ENCODE measurements around the gene BABAM2. TPM values are rescaled to one million over a fixed set of nuclear protein-coding genes. Genes with fewer than 3 reads are reported as not detected.

The BABAM2 gene
- total RNA-seq, 4 donors from 2014 or later = 23.7 to 41.1 (median 27.9) TPM

- Histone ChIP-seq H3K27ac (no peak overlapping the region), H3K4me3 (no peak overlapping the region), H3K36me3 (no peaks in the 10 kb centered on the region), H3K27me3 (no peaks in the 10 kb centered on the region), H3K4me1 (no peaks in the 10 kb centered on the region), H3K9me3 (no peaks in the 10 kb centered on the region)
- 52% methylated on average over 4 of the region's 4 CpGs for WGBS
- no peak for TF ChIP-seq CTCF (IDR thresholded peaks at IDR 0.05)
- TF ChIP-seq POLR2A (IDR thresholded peaks at IDR 0.05) = no peak
- no peak for TF ChIP-seq EP300 (IDR thresholded peaks at IDR 0.05)
- no peak for TF ChIP-seq POLR2AphosphoS5 (IDR thresholded peaks at IDR 0.05)
- no peak for DNase-seq (ENCODE audit: low spot score in 2 of 2)
Measured at GRCh38 chr2:28231110-28231631, 340.6 kb downstream of the BABAM2 start.

- DNase-seq (ENCODE audit: low spot score in 2 of 2) = no peak
- WGBS = 73% methylated on average over 5 of the region's 5 CpGs
- no peaks in the 10 kb centered on the region for H3K9me3 ChIP-seq
- no peak overlapping the region for H3K27ac ChIP-seq
- no peaks in the 10 kb centered on the region for H3K4me1 ChIP-seq
- H3K27me3 ChIP-seq = no peaks in the 10 kb centered on the region
- H3K4me3 ChIP-seq = no peak overlapping the region
- TF ChIP-seq POLR2A (IDR thresholded peaks at IDR 0.05) (no peak), CTCF (IDR thresholded peaks at IDR 0.05) (no peak), POLR2AphosphoS5 (IDR thresholded peaks at IDR 0.05) (no peak), EP300 (IDR thresholded peaks at IDR 0.05) (no peak)
- H3K36me3 ChIP-seq = no peaks in the 10 kb centered on the region
Measured at GRCh38 chr2:28232295-28232694, 341.8 kb downstream of the BABAM2 start.

GRCh38 chr2:28233164-28233676, 342.7 kb downstream of the BABAM2 start:
- Histone ChIP-seq H3K4me3 (no peak overlapping the region), H3K36me3 (no peaks in the 10 kb centered on the region), H3K9me3 (no peaks in the 10 kb centered on the region), H3K27me3 (no peaks in the 10 kb centered on the region), H3K4me1 (no peaks in the 10 kb centered on the region), H3K27ac (no peak overlapping the region)
- 70% methylated on average over 6 of the region's 6 CpGs for WGBS
- no peak for TF ChIP-seq POLR2AphosphoS5 (IDR thresholded peaks at IDR 0.05)
- no peak for TF ChIP-seq POLR2A (IDR thresholded peaks at IDR 0.05)
- no peak for TF ChIP-seq EP300 (IDR thresholded peaks at IDR 0.05)
- TF ChIP-seq CTCF (IDR thresholded peaks at IDR 0.05) = no peak
- DNase-seq (ENCODE audit: low spot score in 2 of 2) = no peak

- TF ChIP-seq POLR2A (IDR thresholded peaks at IDR 0.05) (no peak), POLR2AphosphoS5 (IDR thresholded peaks at IDR 0.05) (no peak), CTCF (IDR thresholded peaks at IDR 0.05) (no peak), EP300 (IDR thresholded peaks at IDR 0.05) (no peak)
- Histone ChIP-seq H3K4me3 (no peak overlapping the region), H3K4me1 (no peaks in the 10 kb centered on the region), H3K36me3 (no peaks in the 10 kb centered on the region), H3K27ac (no peak overlapping the region), H3K9me3 (no peaks in the 10 kb centered on the region), H3K27me3 (no peaks in the 10 kb centered on the region)
- 91% methylated on average over 2 of the region's 2 CpGs for WGBS
- DNase-seq (ENCODE audit: low spot score in 2 of 2) = no peak
Measured at GRCh38 chr2:28234807-28235206, 344.3 kb downstream of the BABAM2 start.

GRCh38 chr2:28239207-28239606, 348.7 kb downstream of the BABAM2 start:
- DNase-seq (ENCODE audit: low spot score in 2 of 2) = no peak
- Histone ChIP-seq H3K9me3 (no peaks in the 10 kb centered on the region), H3K4me3 (no peak overlapping the region), H3K36me3 (peaks cover 5% of the 10 kb centered on the region), H3K4me1 (no peaks in the 10 kb centered on the region), H3K27ac (no peak overlapping the region), H3K27me3 (no peaks in the 10 kb centered on the region)
- WGBS = 88% methylated on average over 1 of the region's 1 CpG
- TF ChIP-seq EP300 (IDR thresholded peaks at IDR 0.05) (no peak), POLR2AphosphoS5 (IDR thresholded peaks at IDR 0.05) (no peak), CTCF (IDR thresholded peaks at IDR 0.05) (no peak), POLR2A (IDR thresholded peaks at IDR 0.05) (no peak)
